ENCODE results near the gene KIF3A.

KIF3A gene

DNA sequence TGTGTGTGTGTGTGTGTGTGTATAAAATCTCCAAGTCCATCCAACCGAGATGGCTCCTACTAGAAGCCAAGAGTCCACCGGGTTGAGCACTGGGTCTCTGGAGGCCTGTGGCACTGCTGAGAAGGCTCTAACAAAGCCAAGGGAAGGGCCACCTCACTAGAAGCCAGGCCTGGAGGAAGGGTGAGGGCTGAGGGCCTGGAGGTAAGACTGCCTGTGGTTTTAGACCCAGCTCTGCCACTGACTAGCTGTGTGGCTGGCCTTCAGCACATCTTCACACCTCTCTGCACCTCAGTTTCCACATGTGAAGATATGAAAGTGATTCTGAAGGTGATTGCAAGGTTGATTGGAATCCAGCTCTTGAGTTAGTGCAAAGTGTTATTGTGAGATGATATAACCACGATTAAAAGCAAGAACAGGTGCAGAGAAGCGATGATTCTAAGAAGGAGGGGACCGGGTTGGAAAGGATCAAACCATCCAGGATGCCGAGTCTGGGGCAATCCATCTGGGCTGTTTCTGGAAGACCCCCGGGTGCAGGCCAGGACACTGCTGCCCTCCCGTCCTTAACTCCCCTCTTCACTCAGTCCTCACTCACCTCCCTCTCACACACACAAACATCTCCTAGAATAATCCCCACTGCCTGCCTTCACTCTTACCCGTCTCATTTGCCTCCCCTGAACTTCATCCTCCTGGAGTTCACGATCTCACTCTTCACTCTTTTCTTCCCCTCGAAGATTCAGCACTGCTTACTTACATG is 61.2 kb downstream of the KIF3A start:
- no peak for DNase-seq

DNA sequence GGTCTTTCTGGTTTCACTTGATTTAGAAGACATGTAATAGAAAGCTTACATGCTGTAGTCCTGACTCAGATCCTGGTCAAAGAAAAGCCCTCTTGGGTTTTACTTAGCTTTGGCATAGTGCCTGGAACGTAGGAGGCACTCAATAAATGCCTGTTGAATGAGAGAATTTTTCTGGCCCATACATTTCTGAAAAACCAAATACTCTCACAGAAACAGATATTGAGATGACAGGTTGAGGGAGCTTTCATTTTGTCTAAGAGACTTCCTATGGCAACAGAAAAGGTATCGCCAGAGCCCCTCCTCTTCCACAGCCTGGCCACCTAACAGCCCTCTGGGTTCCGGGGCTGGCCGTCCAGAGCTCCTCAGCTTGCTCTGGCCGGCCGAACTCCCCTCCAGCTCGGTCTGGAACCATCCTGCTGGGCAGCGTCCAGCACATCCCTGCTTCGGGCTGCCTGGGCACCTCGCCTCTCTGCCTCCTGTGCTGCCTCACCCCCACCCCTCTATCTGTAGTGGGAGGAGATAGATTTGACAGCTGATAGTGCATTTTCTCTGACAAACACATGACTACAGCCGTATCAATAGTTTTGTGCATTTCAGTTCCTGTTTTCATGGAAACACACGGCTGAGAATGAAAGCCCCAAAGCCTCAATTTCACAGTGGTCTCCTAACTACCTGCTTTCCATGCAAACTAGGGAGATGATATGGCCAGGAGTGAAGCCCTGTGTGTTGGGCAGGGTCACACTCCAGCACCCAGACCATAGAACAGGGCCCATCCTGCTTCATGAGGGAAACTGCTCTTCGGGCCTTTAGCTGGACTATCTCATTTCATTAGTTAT is 62.5 kb downstream of the KIF3A start:
- DNase-seq: no peak

DNA sequence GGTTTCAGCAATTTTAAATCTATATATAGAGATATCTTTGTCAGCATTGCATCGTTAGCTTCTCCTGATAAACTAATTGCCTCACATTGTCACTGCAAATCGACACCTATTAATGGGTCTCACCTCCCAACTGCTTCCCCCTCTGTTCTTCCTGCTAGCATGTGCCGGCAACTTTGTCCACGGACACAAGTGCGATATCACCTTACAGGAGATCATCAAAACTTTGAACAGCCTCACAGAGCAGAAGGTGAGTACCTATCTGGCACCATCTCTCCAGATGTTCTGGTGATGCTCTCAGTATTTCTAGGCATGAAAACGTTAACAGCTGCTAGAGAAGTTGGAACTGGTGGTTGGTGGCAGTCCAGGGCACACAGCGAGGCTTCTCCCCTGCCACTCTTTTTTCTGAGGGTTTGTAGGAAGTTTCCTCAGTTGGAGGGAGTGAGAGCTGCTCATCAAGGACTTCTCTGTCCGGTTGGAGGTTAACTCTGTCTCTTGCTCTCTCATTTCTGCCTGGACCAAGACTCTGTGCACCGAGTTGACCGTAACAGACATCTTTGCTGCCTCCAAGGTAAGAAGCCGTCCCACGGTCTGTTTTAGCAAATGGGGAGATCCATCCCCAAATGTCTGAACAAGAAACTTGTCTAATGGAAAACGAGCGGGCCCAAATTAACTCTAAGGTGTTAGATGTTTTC is 63.3 kb downstream of the KIF3A start, which contains the start of gene IL4:
TSS of gene IL4 (plus strand) at position 51 of the 692 bp plus-strand sequence. CDS start at position 113, 62 bp downstream.
- peak; percentile 55 for DNase-seq

DNA sequence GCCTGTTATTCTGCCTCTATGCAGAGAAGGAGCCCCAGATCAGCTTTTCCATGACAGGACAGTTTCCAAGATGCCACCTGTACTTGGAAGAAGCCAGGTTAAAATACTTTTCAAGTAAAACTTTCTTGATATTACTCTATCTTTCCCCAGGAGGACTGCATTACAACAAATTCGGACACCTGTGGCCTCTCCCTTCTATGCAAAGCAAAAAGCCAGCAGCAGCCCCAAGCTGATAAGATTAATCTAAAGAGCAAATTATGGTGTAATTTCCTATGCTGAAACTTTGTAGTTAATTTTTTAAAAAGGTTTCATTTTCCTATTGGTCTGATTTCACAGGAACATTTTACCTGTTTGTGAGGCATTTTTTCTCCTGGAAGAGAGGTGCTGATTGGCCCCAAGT is 63.9 kb downstream of the KIF3A start:
- no peak for DNase-seq

DNA sequence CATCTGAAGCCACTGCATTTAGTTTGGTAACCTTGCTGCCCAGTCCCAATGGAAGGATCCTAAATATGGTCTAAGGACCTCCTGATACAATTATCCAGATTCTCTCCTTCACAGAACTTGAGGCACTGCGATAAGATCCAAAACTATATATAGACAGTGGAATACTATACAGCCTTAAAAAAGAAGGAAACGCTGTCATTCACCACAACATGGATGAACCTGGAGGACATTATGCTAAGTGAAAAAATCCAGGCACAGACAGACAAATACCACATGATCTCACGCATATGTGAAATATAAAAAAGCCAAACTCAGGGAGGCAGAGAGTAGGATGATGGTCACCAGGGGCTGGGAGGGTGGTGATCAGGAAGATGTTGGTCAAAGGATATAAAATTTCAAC is 66.3 kb downstream of the KIF3A start:
- DNase-seq: no peak

DNA sequence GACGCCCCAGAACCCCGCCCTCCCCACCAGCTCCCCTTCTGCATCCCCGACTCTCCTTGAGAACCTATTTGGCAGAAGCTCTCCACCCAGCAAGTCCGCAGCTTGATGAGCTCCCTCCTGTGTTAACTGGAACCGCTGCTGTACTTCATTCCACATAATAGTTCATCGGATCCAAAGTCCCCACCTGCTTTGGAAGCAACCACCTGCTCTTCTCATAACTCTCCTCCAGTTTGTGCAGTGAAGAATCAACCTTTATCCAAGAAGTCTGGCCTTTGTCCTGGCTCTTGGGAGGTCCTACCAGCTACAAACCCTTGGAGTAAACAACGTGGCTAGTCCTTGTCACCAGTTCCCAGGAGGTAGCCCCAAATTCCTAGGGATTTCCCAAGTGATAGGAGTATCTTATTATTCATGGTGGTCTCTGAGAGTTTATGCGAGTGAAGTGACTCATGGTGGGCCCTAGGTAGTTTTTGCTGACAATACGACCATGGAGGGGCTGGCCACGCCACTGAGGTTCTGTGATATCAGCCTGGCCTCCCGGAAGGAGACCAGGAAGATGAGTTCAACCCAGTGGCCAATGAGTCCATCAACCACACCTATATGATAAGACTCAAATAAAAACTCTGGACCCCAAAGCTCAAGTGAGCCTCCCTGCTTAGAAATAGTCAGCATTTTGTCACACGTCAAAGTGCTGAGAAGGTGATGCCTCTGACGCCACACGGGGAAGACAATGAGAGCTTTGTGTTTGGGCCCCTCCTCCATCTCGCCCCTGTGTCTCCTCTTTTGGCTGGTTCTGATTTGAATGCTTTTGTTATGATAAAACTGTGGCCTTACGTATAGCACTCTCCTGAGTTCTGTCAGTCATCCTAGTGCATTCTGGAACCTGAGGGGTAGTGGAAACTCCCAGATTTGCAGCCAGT is 67.1 kb downstream of the KIF3A start:
- no peak for DNase-seq

DNA sequence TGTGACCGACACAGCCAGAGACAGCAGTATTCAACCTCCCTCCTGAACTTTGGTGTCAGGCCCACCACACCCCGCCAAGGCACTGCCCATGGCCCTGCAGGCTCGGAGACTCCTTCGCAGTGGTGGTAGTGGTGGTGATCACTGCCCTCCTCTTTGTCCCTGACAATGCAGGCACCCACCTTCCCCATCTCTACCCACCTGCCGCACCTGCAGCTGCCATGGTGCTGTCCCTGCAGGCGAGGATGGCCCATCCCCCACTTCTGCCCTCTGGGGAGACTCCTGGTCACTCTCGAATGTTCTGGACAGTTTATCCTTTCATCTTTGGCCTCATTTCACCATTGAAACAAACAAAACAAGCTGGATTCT is 67.9 kb downstream of the KIF3A start:
- no peak for DNase-seq

DNA sequence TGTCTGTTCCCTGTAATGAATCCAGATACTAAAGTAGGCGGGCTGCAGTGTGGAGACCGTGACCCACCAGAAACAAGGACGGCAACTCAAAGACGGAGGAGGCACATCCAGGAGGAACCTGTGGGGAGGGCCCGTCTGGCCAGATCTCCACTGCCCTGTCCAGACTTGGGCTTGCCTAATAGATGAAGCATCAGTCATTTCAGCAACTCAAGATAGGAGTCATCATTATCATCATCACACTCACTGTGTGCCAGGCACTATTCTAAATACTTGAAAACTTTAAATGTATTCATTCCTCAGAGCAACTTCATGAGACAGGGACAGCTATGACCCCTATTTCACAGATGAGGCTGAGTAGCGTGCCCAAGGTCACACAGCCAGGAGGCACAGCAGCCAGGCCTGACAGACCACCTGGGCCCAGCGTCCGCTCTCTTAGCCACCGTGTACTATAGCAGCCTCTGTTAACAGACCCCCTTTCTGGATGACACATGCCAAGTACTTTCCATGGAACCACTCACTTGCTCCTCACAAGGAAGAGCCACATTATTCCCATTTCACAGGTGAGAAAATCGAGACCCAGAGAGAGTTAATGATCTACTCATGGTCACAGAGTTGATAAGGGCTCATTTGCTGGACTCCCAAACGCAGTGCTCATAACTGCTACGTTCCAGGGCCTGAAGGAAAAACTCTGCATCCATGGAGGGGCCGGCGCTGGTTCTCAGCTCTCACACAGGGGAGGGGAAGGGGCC is 68.5 kb downstream of the KIF3A start:
- DNase-seq: no peak

DNA sequence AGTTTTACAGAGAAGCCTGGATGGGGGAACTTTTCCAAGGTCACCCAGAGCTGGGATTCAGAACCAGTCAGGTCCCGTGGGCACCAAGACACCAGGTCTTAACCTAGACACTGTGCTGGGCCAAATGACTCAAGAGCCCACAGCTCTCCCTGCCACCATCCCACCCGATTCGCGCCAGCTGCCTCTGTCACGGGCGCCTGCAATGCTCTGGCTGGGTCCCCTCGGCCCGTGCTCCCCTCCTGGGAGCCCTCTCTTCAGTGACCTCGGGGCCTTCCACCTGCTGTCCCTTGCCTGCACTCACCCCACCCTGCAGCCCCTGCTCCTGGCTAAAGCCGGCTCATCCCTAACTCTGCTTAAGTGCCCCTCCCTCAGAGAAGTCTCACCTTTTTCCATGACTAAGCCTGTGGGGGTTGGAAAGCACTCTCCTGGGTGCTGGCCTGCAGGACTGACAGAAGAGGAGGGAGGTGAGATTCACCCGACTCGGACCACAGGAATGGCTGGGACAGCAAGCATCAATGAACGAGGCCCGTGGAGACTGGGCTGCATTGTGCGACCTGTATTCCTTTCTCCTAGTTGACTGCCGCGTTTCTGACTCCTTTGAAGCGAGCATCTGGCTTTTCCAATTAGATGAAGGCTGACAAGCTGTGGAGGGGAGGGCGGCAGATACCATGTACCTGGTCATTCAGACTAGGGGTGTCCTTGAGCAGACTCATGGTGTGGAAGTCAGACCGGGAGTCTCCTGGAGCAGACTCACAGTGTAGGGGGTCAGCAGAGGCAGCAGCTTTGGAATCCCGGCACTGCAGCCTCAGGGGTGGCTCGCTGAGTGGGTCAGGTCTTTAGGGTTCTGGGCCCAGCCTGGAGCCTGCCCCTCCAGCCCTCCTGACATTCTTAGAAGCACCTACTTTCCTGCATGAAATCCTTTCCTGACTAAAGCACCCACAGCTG is 69.3 kb downstream of the KIF3A start:
- no peak for DNase-seq

DNA sequence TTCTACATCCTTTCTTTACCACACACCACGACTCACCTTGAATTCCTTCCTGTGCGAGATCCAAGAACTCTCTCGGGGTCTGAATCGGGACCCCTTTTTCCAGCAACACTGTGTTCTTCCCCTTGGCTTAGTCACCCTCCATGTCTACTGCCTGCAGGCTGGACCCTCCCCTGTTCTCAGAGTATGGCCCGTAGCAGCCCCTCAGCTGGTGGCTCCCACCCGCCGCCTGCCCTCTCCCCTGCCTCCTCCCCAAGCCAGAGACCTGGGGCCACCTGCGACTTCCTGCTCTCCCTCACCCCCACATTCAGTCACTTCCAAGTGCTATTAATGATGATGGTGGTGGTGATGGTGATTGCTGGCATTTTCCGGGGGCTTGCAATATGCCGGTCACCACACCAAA is 70.0 kb downstream of the KIF3A start:
- no peak for DNase-seq

DNA sequence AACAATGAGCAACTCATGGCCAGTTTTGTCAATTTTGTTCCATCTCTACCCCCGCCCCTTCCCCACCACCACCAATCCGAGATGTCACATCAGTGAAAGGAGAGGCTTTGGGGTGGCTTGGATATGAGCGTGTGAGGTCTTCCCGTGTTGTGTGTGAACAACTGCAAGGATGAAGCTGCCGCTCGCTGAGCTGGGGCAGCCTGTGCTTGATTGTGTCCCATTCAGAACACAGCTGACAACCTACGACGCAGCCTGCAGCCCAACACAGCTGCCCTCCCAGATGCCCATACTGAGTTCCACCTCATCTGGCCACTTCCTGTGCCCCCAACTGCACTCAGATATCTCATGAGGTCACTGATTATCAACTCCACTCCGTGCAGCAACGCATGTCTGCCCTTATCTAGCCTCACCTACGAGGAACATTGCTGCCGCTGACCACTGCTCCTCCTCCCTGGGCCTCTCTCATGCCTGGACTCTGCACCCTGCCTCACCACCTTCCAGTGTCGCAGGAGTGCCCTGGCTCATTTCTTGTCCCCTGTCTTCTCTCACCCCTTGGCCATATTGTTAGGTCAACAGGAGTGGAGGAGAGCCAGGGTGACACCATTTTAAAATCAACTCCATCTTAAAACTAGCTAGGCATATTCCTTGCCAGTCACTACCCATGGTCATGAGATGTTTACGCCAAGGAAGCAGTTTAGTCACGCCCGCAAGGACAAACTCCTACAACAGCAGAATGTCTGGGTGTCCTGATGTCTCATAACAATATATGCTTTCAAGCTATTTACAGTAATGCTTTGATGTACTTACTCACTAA is 70.8 kb downstream of the KIF3A start:
- DNase-seq: no peak

DNA sequence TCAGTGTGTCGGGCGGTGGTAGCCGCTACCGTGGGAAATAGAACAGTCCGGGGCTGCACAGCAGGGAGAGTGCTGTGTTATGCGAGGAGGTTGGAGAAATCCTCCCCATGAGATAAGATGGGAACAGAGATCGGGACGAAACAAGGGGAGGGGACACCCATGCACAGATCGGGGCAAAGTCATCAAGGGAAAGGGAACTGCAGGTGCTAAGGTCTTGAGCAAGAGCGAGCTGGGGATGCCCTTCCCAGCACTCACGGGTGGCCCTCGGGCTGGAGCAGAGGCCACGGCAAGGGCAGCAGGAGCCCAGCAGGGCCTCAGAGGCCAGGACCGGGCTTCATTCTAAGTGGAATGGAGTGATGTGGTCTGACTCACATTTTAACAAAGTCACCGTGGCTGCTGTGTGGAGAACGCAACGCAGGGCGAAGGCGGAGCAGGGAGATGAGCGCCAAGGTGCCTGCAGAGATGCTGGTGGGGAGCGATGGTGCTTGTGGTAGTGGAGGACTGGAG is 71.7 kb downstream of the KIF3A start:
- DNase-seq: no peak

DNA sequence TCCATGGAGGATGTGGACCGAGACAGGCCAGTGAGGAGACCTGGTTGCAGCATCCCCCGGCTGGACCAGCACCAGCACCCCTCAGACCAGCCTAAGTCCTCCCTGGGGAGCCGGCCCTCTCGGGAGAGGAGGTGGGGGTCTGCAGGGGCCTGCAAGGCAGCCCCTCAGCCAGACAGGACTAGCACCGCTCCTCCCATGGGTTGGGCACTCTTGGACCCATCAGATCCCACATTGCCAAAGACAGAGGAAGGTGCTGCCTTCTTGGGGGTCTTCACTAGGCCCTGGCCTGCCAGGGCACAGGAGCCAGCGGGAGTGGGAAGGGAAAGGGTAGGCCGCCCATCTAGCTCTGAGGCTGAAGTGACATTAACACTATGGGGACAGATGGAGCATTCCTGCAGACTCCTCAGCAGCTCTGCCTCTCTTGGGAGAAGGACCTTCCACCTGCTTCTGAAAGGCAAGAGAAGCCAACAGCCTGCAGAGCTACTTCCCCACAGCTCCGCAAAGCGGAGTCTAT is 72.6 kb downstream of the KIF3A start:
- DNase-seq: no peak

DNA sequence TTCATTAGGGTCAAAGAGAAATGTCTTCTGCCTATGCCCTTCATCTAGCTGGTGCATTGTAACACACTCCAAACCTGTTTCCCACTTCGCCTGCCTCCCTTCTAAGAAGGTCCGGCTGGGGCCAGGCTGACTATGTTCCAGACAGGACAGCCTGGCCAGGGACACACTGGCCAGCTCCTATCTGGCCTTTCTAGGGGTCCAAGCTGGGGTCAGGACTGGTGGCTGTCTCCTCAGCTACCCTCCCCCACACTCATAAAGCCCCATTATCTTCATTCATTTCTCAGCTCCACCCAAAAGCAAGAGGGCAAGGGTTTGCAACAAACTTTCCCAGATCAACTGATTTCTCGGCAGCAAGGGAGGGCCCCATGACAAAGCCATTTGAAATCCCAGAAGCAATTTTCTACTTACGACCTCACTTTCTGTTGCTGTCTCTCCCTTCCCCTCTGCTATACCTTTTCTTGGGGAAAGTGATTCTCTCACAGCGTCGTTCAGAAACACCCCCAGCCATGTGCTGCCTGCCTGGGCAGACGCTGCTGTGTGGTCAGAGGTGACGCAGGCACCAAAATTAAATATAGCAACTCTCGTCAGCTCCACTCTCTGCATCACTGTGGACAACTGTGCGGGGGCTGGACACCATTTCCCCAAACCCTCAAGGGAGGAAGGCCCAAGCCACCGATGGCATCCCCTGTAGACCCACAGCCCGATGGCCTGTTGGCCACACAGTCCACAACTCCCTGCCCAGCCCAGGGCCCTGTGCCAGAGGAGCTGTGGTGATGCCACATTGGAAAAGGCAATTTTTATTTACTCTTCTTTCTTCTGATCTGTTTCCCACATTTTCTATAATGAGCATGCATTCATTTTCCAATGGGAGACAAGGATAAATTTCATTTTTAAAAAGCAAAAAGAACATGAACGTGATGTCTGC is 73.3 kb downstream of the KIF3A start:
- no peak for DNase-seq

DNA sequence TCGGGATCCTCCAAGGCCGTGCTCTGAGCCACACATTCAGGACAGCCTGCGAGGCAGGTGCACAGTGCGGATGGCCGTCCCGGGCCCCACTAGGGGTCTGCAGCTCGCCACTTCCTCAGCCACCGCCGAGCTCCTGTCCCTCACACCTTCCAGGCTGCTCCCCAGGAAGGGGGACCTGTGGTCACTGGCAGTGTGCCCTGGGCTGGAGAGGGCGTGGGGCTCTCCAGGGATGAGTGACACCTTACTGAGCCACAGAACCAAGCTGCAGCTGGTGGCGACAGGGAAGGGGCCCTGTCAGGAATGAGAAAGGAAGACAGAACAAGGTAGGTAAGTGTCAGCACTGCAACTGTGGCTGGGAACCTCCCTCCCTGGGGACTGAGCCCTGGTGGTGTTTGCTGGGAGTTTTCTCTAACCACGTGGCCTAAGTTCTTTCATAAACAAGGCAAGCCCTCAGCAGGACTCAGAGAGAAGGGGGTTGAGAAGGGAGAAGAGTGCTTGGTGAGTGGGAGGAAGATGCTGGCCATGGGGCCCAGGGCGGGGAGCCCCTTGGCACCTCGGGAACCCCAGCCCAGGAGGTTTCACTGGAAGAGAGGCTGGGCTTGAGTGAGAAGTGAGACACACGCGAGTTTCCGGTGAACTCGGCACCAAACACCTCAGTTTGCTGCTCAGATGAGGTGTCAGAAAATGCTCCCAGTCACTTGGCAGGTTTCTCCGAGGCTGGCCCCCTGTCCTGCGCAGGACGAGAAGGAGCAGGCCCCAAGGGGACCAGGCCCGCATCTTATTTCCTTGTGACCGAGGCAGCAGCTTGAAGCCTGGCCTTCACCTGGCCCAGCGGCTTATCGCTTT is 74.2 kb downstream of the KIF3A start:
- DNase-seq: no peak

DNA sequence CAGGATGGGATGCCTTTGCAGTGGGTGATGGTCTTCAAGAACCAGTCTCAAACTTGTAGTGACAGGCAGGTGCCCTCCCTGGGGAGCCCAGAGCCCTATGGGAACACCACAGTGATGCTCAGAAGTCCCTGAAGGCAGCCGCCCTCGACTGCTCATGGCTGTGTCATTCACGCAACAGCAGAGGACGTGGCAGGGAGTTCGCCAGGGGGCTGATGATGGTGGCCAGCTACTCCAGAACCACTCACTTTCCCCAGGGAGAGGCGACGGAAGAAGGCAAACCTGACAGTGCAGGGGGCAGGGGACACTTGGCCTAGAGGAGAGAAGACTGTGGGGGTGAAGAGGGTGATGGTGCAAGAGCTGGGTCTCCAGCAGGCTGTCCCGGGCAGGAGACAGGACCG is 75.3 kb downstream of the KIF3A start:
- no peak for DNase-seq
